Keratinocyte (primary cell): Measurements from ENCODE around the gene IFIT2. TPM values are rescaled to one million over a fixed set of nuclear protein-coding genes. Genes with fewer than 3 reads are reported as not detected.

Source experiments
- DNase-seq: peaks from one replicate; pipeline ENCODE4 v3.0.0-alpha.2; 2011; ENCODE audit warnings: low read depth, missing footprints, low spot score
- FAIRE-seq: peaks from 2 replicates; lab custom pipeline; 2011; peaks lifted over from hg19 to GRCh38; lab: Jason Lieb, UNC
- H2AFZ ChIP-seq: 2 replicates; pipeline ENCODE4 v1.6.0; 2012; ENCODE audit warnings: low read length, control low read depth, inconsistent platforms; ENCODE audit not compliant: control insufficient read depth
- H3K27ac ChIP-seq: 2 replicates; pipeline ENCODE4 v1.5.1; 2011; ENCODE audit warnings: low read length; ENCODE audit not compliant: control insufficient read depth, insufficient read depth
- H3K27me3 ChIP-seq: 3 replicates; pipeline ENCODE4 v1.6.0; 2011; ENCODE audit warnings: low read length; ENCODE audit not compliant: control insufficient read depth, insufficient read depth; ENCODE audit errors: extremely low read depth
- H3K36me3 ChIP-seq, 2 experiments: 2 replicates in 1 of 2; 3 replicates in 1 of 2; pipeline ENCODE4 v1.5.1; 2011; ENCODE audit warnings: low read length in 2 of 2, mild to moderate bottlenecking in 1 of 2; ENCODE audit not compliant: control insufficient read depth in 2 of 2, insufficient read depth in 2 of 2; ENCODE audit errors: extremely low read depth in 1 of 2
- H3K4me1 ChIP-seq: 3 replicates; pipeline ENCODE4 v1.5.1; 2011; ENCODE audit warnings: low read length; ENCODE audit not compliant: control insufficient read depth, insufficient read depth; ENCODE audit errors: extremely low read depth
- H3K4me2 ChIP-seq: 3 replicates; pipeline ENCODE4 v1.6.0; 2011; ENCODE audit warnings: low read depth, low read length; ENCODE audit not compliant: control insufficient read depth, insufficient read depth; ENCODE audit errors: extremely low read depth
- H3K4me3 ChIP-seq, 3 experiments: fragments of 200-600 bp in 1 of 3; sonication (generic) in 1 of 3; 2 replicates in 2 of 3; 3 replicates in 1 of 3; pipeline ENCODE4 v1.5.1; 2011 to 2016; ENCODE audit warnings: low read length in 3 of 3, mild to moderate bottlenecking in 3 of 3, control low read depth in 2 of 3, inconsistent platforms in 1 of 3, low read depth in 1 of 3, mixed read lengths in 1 of 3, mixed run types in 1 of 3, moderate library complexity in 1 of 3; ENCODE audit not compliant: control insufficient read depth in 2 of 3, insufficient read depth in 2 of 3; ENCODE audit errors: extremely low read depth in 1 of 3
- H3K79me2 ChIP-seq: 2 replicates; pipeline ENCODE4 v1.6.0; 2012; ENCODE audit warnings: low read length; ENCODE audit not compliant: control insufficient read depth, insufficient read depth
- H3K9ac ChIP-seq: 3 replicates; pipeline ENCODE4 v1.6.0; 2011; ENCODE audit warnings: low read length; ENCODE audit not compliant: control insufficient read depth, insufficient read depth; ENCODE audit errors: extremely low read depth
- H3K9me1 ChIP-seq: 3 replicates; pipeline ENCODE4 v1.6.0; 2011; ENCODE audit warnings: low read length; ENCODE audit not compliant: control insufficient read depth, insufficient read depth; ENCODE audit errors: extremely low read depth
- H3K9me3 ChIP-seq: 2 replicates; pipeline ENCODE4 v1.5.1; 2012; ENCODE audit warnings: low read depth, low read length; ENCODE audit not compliant: control insufficient read depth
- H4K20me1 ChIP-seq: 3 replicates; pipeline ENCODE4 v1.6.0; 2011; ENCODE audit warnings: low read length; ENCODE audit not compliant: control insufficient read depth, insufficient read depth; ENCODE audit errors: extremely low read depth
- CTCF ChIP-seq, 3 experiments: IDR thresholded peaks in 1 of 3; conservative IDR thresholded peaks in 1 of 3; optimal IDR thresholded peaks in 1 of 3; 2 replicates in 2 of 3; 3 replicates in 1 of 3; pipeline versions ENCODE3 to v1.5.1; 2011; ENCODE audit warnings: low read length in 3 of 3, mild to moderate bottlenecking in 3 of 3, moderate library complexity in 2 of 3, control low read depth in 1 of 3, inconsistent platforms in 1 of 3; ENCODE audit not compliant: insufficient read depth in 2 of 3; ENCODE audit errors: extremely low read depth in 1 of 3
- EZH2 ChIP-seq: IDR thresholded peaks from one replicate; pipeline ENCODE4 v1.6.1; 2012; ENCODE audit warnings: inconsistent platforms, mild to moderate bottlenecking, low read length, moderate library complexity
- dilution Hi-C: fragments of 300-500 bp; cut with MboI; formaldehyde crosslinking; loops from one replicate; pipeline ENCODE4 v1.7.0; 2020; ENCODE audit warnings: low sequenced_read_pairs; ENCODE audit not compliant: extremely low pct_ligation_motif_present
- polyA plus RNA-seq, 5 experiments: library from polyadenylated mRNA; depleted of rRNA in 3 of 5; stranded (reverse) in 3 of 5; stranded (forward) in 1 of 5; unstranded in 1 of 5; fragments of >200 nt; gene quantifications; 1 replicate in 1 of 5; 2 replicates in 3 of 5; 3 replicates in 1 of 5; pipeline versions ENCODE4 v1.2.1 to v1.2.3, GENCODE V29; 2011 to 2012; ENCODE audit warnings: missing spikeins in 2 of 5, low read depth in 1 of 5, low replicate concordance in 1 of 5

The IFIT2 gene
- polyA plus RNA-seq, 1 donor (not counting 4 experiments of a cell fraction or from before 2014, with no cell fraction given): 3.9 TPM

- DNase-seq (no peak), FAIRE-seq (no peak)
- no peaks in the 10 kb centered on the region for H3K79me2 ChIP-seq
- H3K4me2 ChIP-seq: no peak overlapping the region
- H3K36me3 ChIP-seq: peaks cover 0 to 3% of the 10 kb centered on the region in 2 experiments
- H4K20me1 ChIP-seq: no peaks in the 10 kb centered on the region
- H3K9me1 ChIP-seq: no peaks in the 10 kb centered on the region
- no peak overlapping the region for H3K9ac ChIP-seq
- no peaks in the 10 kb centered on the region for H3K4me1 ChIP-seq
- H3K9me3 ChIP-seq: no peaks in the 10 kb centered on the region
- H3K4me3 ChIP-seq: no peak overlapping the region
- H3K27ac ChIP-seq: no peak overlapping the region
- dilution Hi-C loops: no loop called here
- no peak overlapping the region for H2AFZ ChIP-seq
- TF ChIP-seq EZH2 (no peak), CTCF (optimal IDR thresholded peaks at IDR 0.05 in 1 of 3, IDR thresholded peaks at IDR 0.05 in 1 of 3, conservative IDR thresholded peaks at IDR 0.05 in 1 of 3; ENCODE audit: extremely low read depth in 1 of 3, insufficient read depth in 2 of 3, low read length in 3 of 3) (no peak)
- no peaks in the 10 kb centered on the region for H3K27me3 ChIP-seq
These were observed 6.9 kb downstream of the IFIT2 start for GRCh38 chr10:89308736-89309135.

- Histone ChIP-seq H2AFZ (no peak overlapping the region), H3K4me1 (no peaks in the 10 kb centered on the region), H3K9me3 (no peaks in the 10 kb centered on the region), H3K27me3 (no peaks in the 10 kb centered on the region), H3K4me3 (no peak overlapping the region), H3K27ac (no peak overlapping the region), H3K4me2 (no peak overlapping the region), H3K9me1 (no peaks in the 10 kb centered on the region), H3K36me3 (peaks cover 0 to 3% of the 10 kb centered on the region in 2 experiments), H3K79me2 (no peaks in the 10 kb centered on the region), H4K20me1 (no peaks in the 10 kb centered on the region), H3K9ac (no peak overlapping the region)
- no peak for TF ChIP-seq EZH2
- no peak for TF ChIP-seq CTCF (optimal IDR thresholded peaks at IDR 0.05 in 1 of 3, IDR thresholded peaks at IDR 0.05 in 1 of 3, conservative IDR thresholded peaks at IDR 0.05 in 1 of 3; ENCODE audit: extremely low read depth in 1 of 3, insufficient read depth in 2 of 3, low read length in 3 of 3)
- dilution Hi-C loops: no loop called here
- FAIRE-seq (no peak), DNase-seq (no peak)
These were observed 7.6 kb downstream of the IFIT2 start for GRCh38 chr10:89309156-89310055.
